GM21526 (cell line): Measurements from ENCODE around the gene CDH13.

Experiments
- ATAC-seq: cut with Tn5 transposase; IDR thresholded peaks from one replicate; pipeline ENCODE4 v1.9.1; 2021; ENCODE audit warnings: moderate library complexity; ENCODE audit not compliant: unreplicated experiment, low FRiP score

The CDH13 gene

DNA sequence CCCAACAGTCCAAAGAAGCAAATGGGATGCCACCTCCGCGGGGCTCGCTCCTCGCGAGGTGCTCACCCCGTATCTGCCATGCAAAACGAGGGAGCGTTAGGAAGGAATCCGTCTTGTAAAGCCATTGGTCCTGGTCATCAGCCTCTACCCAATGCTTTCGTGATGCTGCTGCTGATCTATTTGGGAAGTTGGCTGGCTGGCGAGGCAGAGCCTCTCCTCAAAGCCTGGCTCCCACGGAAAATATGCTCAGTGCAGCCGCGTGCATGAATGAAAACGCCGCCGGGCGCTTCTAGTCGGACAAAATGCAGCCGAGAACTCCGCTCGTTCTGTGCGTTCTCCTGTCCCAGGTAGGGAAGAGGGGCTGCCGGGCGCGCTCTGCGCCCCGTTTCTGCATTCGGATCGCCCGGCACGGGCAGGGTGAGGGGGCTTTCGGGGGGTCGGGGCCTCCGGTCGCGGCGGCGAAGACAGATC lies at the start of gene CDH13:
CDH13 (plus strand) TSS at position 179 of the 471 bp plus-strand sequence.
- no peak for ATAC-seq

DNA sequence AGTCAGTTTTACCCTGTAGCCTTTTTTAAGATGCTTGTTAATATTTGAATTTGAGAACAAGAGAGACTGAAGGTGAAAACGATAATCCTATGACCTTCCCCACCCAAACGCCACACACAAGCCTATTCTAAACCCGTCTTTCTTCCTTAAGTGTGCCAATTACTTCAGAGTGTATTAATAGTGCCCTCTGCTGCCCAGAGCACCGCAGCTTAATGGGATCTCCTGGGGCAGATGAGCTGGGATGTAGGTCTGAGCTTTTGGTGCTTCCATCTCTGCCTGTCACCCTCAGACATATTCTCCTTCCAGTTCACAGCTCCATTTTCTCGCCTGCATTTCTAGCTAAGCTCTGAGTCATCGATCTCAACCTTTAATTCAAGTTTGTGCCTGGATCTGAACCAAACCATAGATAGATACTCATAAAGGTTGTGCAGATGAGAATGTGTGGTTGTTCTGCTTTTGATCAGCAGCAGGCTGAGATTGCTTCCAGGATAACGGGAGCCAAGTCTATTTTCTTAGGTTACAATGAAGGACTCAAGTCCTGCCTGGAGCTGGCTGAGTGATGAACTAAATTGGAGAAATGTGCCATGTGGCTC lies 46.4 kb upstream of the CDH13 start:
- no peak for ATAC-seq

DNA sequence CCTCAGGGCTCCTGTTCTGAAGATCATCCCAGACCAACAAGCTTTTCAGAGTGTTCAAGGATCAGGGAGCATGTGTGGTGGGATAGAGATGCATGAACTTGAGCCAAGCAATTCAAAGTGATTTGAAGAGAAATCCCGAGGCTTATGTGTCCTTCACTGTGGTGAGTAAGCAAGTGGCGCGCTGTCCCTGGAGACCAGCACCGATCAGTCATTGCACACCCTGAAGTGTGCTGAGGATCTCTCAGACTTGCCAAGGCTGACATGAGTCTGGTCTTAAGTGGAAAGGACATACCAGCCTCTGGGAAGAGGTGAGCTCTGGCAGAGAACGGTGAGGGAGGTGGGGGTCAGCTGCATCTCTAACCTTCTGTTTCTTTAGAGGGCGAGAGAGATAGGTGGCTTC lies 43.8 kb upstream of the CDH13 start:
- no peak for ATAC-seq

DNA sequence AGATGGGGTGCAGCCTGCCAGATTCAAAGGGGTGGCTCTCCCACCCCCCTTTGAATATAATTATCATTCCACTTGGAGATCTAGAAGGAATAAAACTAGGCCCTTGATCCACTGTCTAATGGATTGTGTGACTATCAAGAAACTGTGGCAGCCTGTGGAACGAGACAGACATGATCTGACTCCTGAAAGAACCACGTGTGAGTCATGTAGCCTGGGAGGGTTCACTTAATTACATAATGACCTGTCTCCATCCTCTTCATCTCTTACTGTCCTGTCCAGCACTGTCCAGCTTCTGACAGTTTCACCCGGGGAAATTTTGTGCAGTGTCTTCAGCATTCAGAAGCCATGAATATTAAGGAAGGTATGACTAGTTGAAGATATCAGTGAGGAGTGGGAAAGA lies 43.3 kb upstream of the CDH13 start:
- no peak for ATAC-seq

- ATAC-seq: no peak
Measured at GRCh38 chr16:82584553-82585152, 42.1 kb upstream of the CDH13 start.

GRCh38 chr16:82585675-82586074 lies 41.1 kb upstream of the CDH13 start:
- no peak for ATAC-seq

DNA sequence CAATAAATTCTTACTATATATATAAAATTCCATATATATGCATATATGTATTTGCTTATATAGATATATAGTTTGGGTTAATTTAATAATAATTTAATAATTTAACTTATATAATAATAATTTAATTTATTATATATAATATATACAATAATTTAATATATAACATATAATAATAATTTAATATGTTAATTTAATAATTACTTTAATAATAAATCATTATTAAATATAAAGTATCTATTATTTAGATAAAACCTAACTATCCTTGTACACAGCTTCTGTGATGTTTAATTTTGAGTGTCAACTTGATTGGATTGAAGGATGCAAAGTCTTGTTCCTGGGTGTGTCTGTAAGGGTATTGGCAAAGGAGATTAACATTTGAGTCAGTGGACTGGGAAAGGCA lies 40.6 kb upstream of the CDH13 start:
- ATAC-seq: no peak

DNA sequence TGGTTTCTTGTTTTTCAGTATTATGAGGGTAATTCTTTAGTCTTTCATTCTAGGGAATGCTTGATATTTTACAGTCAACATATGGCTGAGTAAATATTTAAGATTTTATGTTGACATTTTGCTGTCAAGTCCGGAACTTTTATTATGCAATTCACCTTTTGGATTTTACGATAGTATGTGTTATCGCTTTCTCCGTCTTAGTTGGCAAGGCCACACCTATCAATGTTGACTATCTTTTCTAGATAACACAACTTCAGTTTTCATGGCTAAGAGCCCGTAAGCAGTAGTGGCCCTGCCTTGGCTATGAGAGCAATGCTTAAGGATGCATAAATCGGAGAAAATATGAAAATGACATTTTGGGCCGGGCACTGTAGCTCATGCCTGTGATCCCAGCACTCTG lies 39.5 kb upstream of the CDH13 start:
- no peak for ATAC-seq

GRCh38 chr16:82589407-82589806 lies 37.4 kb upstream of the CDH13 start:
- no peak for ATAC-seq

DNA sequence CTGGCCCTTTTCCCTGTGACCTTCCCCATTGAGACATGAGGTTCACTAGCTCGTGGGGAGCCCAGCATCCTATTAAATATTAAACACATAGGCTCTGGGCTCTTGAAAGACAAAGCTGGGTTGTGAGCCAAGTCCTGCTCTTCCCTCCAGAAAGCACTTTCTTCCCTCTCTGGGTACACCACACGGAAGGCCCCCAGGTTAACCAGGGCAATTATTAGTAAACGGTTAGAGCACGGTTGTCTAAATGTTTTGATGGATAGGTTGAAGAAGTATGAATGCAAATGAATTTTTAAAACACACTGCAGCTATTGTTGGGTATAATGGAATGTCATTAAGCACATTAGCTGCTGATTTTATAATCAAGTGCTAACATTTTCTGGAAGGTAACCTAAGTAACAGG lies 32.7 kb upstream of the CDH13 start:
- no peak for ATAC-seq

DNA sequence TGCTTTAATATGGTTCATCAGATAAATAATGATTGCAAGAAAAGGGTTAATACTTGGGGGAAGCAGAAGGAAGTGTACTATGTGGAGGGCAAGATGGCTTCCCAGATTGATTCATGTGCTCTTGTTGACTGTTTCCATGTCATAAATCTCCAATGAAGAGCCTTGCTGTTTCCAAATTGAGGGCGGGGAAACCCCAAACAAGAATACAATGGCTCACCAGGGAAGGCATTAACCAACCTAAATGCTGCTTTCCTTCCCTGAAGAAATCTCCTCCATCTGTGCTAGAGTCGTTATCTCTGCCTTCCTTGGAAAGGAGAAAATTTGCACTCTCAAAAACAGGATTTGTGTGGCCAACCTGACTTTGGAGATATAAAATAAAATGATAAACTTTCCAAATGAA lies 28.0 kb upstream of the CDH13 start:
- ATAC-seq: no peak

DNA sequence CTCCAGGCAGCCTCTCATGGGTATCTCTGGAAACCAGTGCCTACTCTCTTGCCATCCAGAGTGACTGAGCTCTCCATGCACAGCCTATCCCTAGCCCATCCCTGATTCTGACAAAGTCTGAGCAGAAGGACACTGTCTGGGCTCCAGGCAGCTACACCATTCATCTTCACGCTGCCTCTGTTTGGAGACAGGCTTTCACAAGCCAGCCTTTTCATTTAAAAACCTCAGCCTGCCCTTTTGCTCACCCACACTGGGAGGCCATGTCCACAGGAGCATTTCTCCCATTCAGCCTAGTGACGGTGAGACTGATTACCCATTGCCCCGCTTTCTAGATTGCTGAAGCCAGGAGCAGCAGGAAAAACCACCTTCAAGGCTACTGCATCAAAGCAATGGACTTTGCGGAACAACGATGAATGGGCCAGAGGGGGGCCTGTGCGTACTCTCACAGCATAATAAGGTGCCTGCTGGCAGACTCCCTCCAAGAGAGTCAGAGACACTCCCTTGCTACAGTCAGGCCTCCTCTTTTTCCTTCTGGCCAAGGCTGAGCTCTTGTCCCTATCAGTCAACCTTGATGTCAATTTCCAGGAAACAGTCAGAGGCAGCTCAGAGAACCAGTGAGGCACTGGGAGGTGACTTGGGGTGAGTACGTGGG lies 24.7 kb upstream of the CDH13 start:
- ATAC-seq: no peak

GRCh38 chr16:82603784-82604411 lies 22.9 kb upstream of the CDH13 start:
- no peak for ATAC-seq

DNA sequence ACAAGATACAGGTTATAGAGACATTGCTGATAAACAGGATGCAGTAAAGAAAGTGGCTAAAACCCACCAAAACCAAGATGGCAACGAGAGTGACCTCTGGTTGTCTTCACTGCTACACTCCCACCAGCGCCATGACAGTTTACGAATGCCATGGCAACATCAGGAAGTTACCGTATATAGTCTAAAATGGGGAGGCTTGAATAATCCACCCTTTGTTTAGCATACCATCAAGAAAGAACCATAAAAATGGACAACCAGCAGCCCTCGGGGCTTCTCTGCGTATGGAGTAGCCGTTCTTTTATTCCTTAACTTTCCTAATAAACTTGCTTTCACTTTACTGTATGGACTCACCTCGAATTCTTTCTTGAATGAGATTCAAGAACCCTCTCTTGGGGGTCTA lies 21.7 kb upstream of the CDH13 start:
- ATAC-seq: no peak

DNA sequence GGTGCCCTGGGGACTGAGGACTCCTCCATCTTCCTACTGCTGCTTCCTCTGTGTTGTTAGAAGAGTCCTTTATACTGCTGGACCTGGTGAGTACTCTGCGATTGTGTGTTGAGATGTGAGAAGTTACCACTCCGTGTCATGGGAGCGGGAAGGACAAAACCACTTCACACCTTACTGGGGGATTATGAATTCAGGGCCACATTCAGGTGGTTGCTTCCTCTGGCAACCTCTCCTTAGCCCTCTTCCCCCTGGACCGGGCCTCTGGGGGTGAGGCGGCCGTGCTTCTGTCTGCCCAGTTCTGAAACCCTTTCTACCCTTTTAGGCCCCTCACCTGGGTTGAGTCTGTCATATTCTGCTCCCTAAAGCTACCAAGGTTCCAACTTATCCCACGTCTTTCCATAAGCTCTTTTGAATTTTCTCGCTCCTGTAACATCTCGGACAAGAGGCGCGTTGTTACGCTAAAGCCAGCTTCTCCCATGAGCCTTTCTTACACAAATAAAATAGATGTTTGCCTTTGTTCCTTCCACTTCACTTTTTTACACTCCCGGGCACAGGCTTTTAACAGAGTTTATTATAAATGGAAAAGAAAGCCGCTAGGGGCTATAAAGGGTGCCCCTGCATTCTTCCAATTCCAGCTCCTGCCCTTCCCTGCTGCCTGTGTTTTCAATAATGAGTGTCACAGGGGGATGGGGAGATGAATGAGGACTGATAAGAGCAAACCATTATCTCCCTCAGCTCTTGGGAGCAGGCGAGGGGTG lies 20.7 kb upstream of the CDH13 start:
- ATAC-seq: no peak

GRCh38 chr16:82609140-82609539 lies 17.6 kb upstream of the CDH13 start:
- ATAC-seq: no peak

DNA sequence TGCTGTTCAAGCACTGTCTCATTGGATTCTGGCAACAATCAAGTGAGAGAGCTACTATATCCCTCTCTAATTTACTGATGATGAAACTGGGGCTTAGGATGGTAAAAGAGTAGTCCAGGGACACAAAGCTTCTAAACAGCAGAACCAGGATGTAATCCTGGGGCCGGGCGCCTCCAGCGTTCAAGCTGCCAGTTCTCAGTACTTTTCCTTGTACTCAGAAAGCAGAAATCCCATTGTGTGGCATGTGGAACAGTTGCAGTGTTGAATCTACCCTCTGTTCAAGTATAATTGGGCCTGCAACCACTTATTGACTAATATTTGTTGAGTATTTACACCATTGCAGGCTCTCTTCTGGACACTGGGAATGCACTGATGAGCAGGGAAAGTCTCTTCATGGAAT lies 14.5 kb upstream of the CDH13 start:
- no peak for ATAC-seq

GRCh38 chr16:82616356-82616755 lies 10.4 kb upstream of the CDH13 start:
- ATAC-seq: no peak

DNA sequence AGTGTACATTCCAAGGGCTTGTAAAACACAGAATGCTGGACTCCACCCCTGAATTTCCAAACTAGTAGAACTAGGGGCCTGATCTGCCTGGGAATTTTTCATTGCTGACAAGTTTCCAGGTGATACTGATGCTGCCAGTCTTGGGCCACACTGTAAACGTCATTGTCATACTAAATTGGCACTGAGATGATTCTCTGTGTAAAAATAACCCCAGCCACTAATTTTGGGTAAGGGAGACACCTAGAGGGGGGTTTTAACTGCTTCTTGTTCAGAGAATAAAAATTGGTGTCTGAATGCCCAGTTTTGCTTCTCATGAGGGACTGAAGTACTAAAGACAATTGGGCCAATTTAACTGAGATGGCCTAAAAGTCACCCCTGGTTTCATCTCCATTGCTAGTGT lies 5.0 kb upstream of the CDH13 start:
- ATAC-seq: no peak

DNA sequence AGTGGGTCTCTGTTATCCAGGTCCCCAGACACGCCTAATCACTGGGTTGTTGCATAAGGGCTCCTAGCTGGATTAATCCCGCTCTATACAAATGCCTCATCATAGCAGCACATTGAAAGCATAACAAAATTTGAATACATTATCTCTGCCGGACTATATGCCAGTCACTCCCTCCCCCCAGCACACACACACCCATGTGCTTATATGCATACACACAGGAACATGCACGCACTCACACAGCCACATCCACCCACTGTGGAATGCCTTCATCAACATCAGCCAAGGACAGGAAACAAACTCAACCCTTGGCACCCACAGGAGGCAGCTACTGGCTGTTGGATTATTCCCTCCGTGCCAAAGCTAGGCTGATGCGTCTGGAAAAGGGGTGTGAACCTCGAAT lies 3.5 kb upstream of the CDH13 start:
- ATAC-seq: no peak
